Astrocyte (in vitro differentiated cells and primary cell): ENCODE measurements around the gene PLA2G3.

Experiments
- EZH2 ChIP-seq: IDR thresholded peaks from 2 replicates; pipeline ENCODE4 v1.6.1; 2012; ENCODE audit warnings: mild to moderate bottlenecking, low read length, inconsistent platforms; ENCODE audit not compliant: insufficient read depth
- TF ChIP-seq, protein P1 (sequence below): IDR thresholded peaks from 2 replicates; pipeline ENCODE4 v1.5.1; 2011; ENCODE audit warnings: low read depth, mild to moderate bottlenecking, inconsistent platforms, low read length, moderate library complexity; ENCODE audit not compliant: insufficient read depth

DNA sequence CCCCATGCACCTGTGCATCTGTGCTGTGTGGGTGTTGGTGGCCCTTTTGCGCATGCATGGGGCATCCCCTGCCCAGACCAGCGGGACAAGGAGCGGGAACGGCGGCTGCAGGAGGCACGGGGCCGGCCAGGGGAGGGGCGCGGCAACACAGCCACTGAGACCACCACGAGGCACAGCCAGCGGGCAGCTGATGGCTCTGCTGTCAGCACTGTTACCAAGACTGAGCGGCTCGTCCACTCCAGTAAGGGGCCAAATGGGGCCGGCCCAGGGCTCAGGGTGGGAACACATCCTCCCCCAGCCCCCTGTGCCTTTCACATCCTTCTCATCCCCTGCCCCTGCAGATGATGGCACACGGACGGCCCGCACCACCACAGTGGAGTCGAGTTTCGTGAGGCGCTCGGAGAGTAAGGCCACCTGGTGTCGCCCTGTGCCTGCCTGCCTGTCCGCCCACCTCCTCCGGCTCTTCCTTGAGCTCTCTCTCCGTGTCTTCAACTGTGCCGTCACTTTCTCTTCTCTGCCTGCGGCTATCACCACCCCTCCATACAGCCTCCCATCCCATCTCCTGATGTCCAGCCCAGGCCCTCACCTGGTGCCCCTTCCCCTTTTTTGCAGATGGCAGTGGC is 43.5 kb downstream of the PLA2G3 start:
- TF ChIP-seq, protein P1, sequence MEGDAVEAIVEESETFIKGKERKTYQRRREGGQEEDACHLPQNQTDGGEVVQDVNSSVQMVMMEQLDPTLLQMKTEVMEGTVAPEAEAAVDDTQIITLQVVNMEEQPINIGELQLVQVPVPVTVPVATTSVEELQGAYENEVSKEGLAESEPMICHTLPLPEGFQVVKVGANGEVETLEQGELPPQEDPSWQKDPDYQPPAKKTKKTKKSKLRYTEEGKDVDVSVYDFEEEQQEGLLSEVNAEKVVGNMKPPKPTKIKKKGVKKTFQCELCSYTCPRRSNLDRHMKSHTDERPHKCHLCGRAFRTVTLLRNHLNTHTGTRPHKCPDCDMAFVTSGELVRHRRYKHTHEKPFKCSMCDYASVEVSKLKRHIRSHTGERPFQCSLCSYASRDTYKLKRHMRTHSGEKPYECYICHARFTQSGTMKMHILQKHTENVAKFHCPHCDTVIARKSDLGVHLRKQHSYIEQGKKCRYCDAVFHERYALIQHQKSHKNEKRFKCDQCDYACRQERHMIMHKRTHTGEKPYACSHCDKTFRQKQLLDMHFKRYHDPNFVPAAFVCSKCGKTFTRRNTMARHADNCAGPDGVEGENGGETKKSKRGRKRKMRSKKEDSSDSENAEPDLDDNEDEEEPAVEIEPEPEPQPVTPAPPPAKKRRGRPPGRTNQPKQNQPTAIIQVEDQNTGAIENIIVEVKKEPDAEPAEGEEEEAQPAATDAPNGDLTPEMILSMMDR = no peak
- no peak for TF ChIP-seq EZH2
